Neutrophil (primary cell): Measurements from ENCODE around the gene FBXW7.

Experiments used
- H3K27ac ChIP-seq: fragments of 200-600 bp; sonication (generic); 2 replicates; pipeline ENCODE4 v1.5.1; 2016; ENCODE audit warnings: mild to moderate bottlenecking, moderate library complexity
- H3K27me3 ChIP-seq: fragments of 200-600 bp; sonication (generic); 2 replicates; pipeline ENCODE4 v1.6.0; 2016; ENCODE audit warnings: mild to moderate bottlenecking
- H3K36me3 ChIP-seq: fragments of 200-600 bp; sonication (generic); 2 replicates; pipeline ENCODE4 v1.5.1; 2017
- H3K4me1 ChIP-seq, 2 experiments: fragments of 200-600 bp in 1 of 2; sonication (generic) in 1 of 2; 1 replicate in 1 of 2; 2 replicates in 1 of 2; pipeline versions ENCODE4 v1.5.1 to v1.6.1; 2013 to 2016; ENCODE audit warnings: low read depth in 1 of 2, low read length in 1 of 2, mild to moderate bottlenecking in 1 of 2, moderate library complexity in 1 of 2; ENCODE audit not compliant: control insufficient read depth in 1 of 2, insufficient read depth in 1 of 2
- H3K4me3 ChIP-seq, 2 experiments: fragments of 200-600 bp in 1 of 2; sonication (generic) in 1 of 2; 1 replicate in 1 of 2; 2 replicates in 1 of 2; pipeline ENCODE4 v1.5.1; 2013 to 2016; ENCODE audit warnings: low read depth in 1 of 2, low read length in 1 of 2, mild to moderate bottlenecking in 1 of 2, moderate library complexity in 1 of 2
- H3K9me3 ChIP-seq: fragments of 200-600 bp; sonication (generic); 2 replicates; pipeline ENCODE4 v1.5.1; 2016
- CTCF ChIP-seq: fragments of 200-600 bp; sonication (generic); IDR thresholded peaks from 2 replicates; pipeline ENCODE4 v1.5.1; 2016; ENCODE audit warnings: antibody characterized with exemption

Gene FBXW7

GRCh38 chr4:152455311-152455710 lies 80.6 kb downstream of the FBXW7 start:
- H3K27me3 ChIP-seq, result no peaks in the 10 kb centered on the region
- no peaks in the 10 kb centered on the region for H3K9me3 ChIP-seq

GRCh38 chr4:152454398-152455011 lies 81.4 kb downstream of the FBXW7 start:
- H3K27me3 ChIP-seq, result no peaks in the 10 kb centered on the region
- peaks cover 12 to 16% of the 10 kb centered on the region in 2 experiments for H3K4me1 ChIP-seq
- no peak overlapping the region for H3K27ac ChIP-seq
- no peaks in the 10 kb centered on the region for H3K36me3 ChIP-seq
- no peak for TF ChIP-seq CTCF
- H3K4me3 ChIP-seq, result no peak overlapping the region
- no peaks in the 10 kb centered on the region for H3K9me3 ChIP-seq

More at GRCh38 chr4:152455311-152455710, 80.6 kb downstream of the FBXW7 start:
- Histone ChIP-seq H3K36me3 (no peaks in the 10 kb centered on the region), H3K4me1 (peaks cover 13 to 19% of the 10 kb centered on the region in 2 experiments), H3K4me3 (no peak overlapping the region), H3K27ac (no peak overlapping the region)
- TF ChIP-seq CTCF, result no peak

GRCh38 chr4:152451496-152451895 lies 84.4 kb downstream of the FBXW7 start:
- Histone ChIP-seq H3K27me3 (no peaks in the 10 kb centered on the region), H3K9me3 (no peaks in the 10 kb centered on the region), H3K4me1 (no peaks in the 10 kb centered on the region), H3K4me3 (no peak overlapping the region), H3K36me3 (no peaks in the 10 kb centered on the region), H3K27ac (no peak overlapping the region)
- no peak for TF ChIP-seq CTCF

GRCh38 chr4:152448854-152449253 lies 87.0 kb downstream of the FBXW7 start:
- Histone ChIP-seq H3K27ac (no peak overlapping the region), H3K9me3 (no peaks in the 10 kb centered on the region), H3K4me3 (no peak overlapping the region), H3K27me3 (no peaks in the 10 kb centered on the region), H3K4me1 (no peaks in the 10 kb centered on the region), H3K36me3 (no peaks in the 10 kb centered on the region)
- TF ChIP-seq CTCF, result no peak

GRCh38 chr4:152448038-152448707 lies 87.7 kb downstream of the FBXW7 start:
- no peaks in the 10 kb centered on the region for H3K36me3 ChIP-seq
- no peak overlapping the region for H3K4me3 ChIP-seq
- TF ChIP-seq CTCF, result no peak
- no peaks in the 10 kb centered on the region for H3K27me3 ChIP-seq
- H3K27ac ChIP-seq, result no peak overlapping the region
- H3K9me3 ChIP-seq, result no peaks in the 10 kb centered on the region
- no peaks in the 10 kb centered on the region for H3K4me1 ChIP-seq
